NB4 (cell line): ENCODE measurements around the gene CCDC9B.

Experiments
- CTCF ChIP-seq: IDR thresholded peaks from one replicate; pipeline ENCODE4 v1.5.1; 2012; ENCODE audit warnings: low read depth, low read length
- POLR2A ChIP-seq: IDR thresholded peaks from 2 replicates; pipeline ENCODE4 v1.6.1; 2011; ENCODE audit warnings: mild to moderate bottlenecking; ENCODE audit not compliant: insufficient read length; ENCODE audit errors: extremely low read depth

DNA sequence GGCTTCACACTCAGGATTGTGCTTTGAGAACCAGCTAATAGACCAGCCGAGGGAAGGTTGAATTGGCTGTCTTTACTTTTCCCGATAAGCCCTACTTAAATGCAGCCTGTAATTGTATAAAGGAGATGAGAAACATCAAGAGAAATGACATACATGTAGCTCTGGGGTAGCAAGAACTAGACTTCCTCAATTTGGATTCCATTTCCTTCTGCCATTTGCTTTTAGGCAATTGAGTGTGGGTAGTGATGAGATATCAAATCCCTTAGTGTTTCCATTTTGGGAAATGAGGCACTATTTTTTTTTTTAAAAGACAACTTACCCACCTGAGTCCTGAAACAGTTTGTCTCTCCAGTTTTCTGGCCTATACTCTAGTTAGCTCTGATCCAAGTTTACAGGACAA lies 15.0 kb downstream of the CCDC9B start:
- no peak for TF ChIP-seq POLR2A
- TF ChIP-seq CTCF: no peak
